Endothelial cell of umbilical vein (primary cell): ENCODE measurements around the gene KIAA1549. TPM values are rescaled to one million over a fixed set of nuclear protein-coding genes. Genes with fewer than 3 reads are reported as not detected.

Experiments used
- BruUV-seq: library from RNA; stranded (reverse); fragments of 400-500 nt; replicated peaks from 2 replicates; lab custom pipeline; 2021; lab: Mats Ljungman, UMichigan
- CTCF ChIA-PET: fragments of 300-600, 350-600 bp; sonication (Branson Sonifier 250); formaldehyde crosslinking; loops from one replicate; lab custom pipeline; 2021; ENCODE audit warnings: antibody characterized with exemption, inconsistent platforms; lab: Charles Lee
- POLR2A ChIA-PET: fragments of 300-600, 350-600 bp; sonication (Branson Sonifier 250); formaldehyde crosslinking; loops from one replicate; lab custom pipeline; 2021; ENCODE audit warnings: antibody characterized with exemption, inconsistent platforms; lab: Charles Lee
- DNase-seq: peaks from one replicate; pipeline ENCODE4 v3.0.0-alpha.2; 2011; ENCODE audit warnings: low read depth, low spot score
- FAIRE-seq: peaks from 2 replicates; lab custom pipeline; 2011; peaks lifted over from hg19 to GRCh38; lab: Jason Lieb, UNC
- H2AFZ ChIP-seq: 2 replicates; pipeline ENCODE4 v1.6.0; 2012; ENCODE audit warnings: low read depth, low read length, control low read depth, inconsistent platforms
- H3K27ac ChIP-seq: 2 replicates; pipeline ENCODE4 v1.5.1; 2011; ENCODE audit warnings: low read depth, mild to moderate bottlenecking, control low read depth, low read length, moderate library complexity; ENCODE audit not compliant: insufficient read depth
- H3K27me3 ChIP-seq, 2 experiments: 2 replicates each; pipeline versions ENCODE4 v1.6.0 to v1.6.1; 2011; ENCODE audit warnings: low read length in 2 of 2, mixed read lengths in 1 of 2; ENCODE audit not compliant: control insufficient read depth in 2 of 2, insufficient read depth in 2 of 2
- H3K36me3 ChIP-seq, 2 experiments: 2 replicates in 1 of 2; 3 replicates in 1 of 2; pipeline ENCODE4 v1.5.1; 2011; ENCODE audit warnings: low read length in 2 of 2, mild to moderate bottlenecking in 1 of 2, moderate library complexity in 1 of 2; ENCODE audit not compliant: control insufficient read depth in 2 of 2, insufficient read depth in 2 of 2; ENCODE audit errors: extremely low read depth in 1 of 2
- H3K4me1 ChIP-seq: 3 replicates; pipeline ENCODE4 v1.5.1; 2011; ENCODE audit warnings: mild to moderate bottlenecking, low read length; ENCODE audit not compliant: control insufficient read depth, insufficient read depth; ENCODE audit errors: extremely low read depth
- H3K4me2 ChIP-seq: 2 replicates; pipeline ENCODE4 v1.6.1; 2011; ENCODE audit warnings: low read length, control low read depth, mixed read lengths; ENCODE audit not compliant: insufficient read depth
- H3K4me3 ChIP-seq, 3 experiments: fragments of 200-600 bp in 1 of 3; sonication (generic), shearing (Covaris generic) in 1 of 3; replicated peaks in 1 of 3; 2 replicates each; pipeline ENCODE4 v1.5.1; 2011 to 2016; ENCODE audit warnings: control low read depth in 3 of 3, low read length in 3 of 3, mild to moderate bottlenecking in 2 of 3, inconsistent platforms in 1 of 3, low read depth in 1 of 3, moderate library complexity in 1 of 3; ENCODE audit not compliant: insufficient read depth in 1 of 3
- H3K79me2 ChIP-seq: 2 replicates; pipeline ENCODE4 v1.6.0; 2012; ENCODE audit warnings: low read length, inconsistent platforms; ENCODE audit not compliant: control insufficient read depth, insufficient read depth
- H3K9ac ChIP-seq: replicated peaks from 2 replicates; pipeline ENCODE3; 2011; ENCODE audit warnings: low read length, control low read depth; ENCODE audit not compliant: insufficient read depth; ENCODE audit errors: extremely low read depth
- H3K9me1 ChIP-seq: replicated peaks from 3 replicates; pipeline ENCODE4 v1.6.0; 2011; ENCODE audit warnings: mild to moderate bottlenecking, low read length; ENCODE audit not compliant: control insufficient read depth, insufficient read depth; ENCODE audit errors: extremely low read depth
- H3K9me3 ChIP-seq: replicated peaks from 2 replicates; pipeline ENCODE4 v1.5.1; 2012; ENCODE audit warnings: low read length, inconsistent platforms; ENCODE audit not compliant: control insufficient read depth, insufficient read depth
- H4K20me1 ChIP-seq: replicated peaks from 2 replicates; pipeline ENCODE3; 2011; ENCODE audit warnings: mild to moderate bottlenecking, low read length; ENCODE audit not compliant: control insufficient read depth, insufficient read depth; ENCODE audit errors: extremely low read depth
- CTCF ChIP-seq, 2 donors: IDR thresholded peaks; 1 replicate in 1 of 2; 2 replicates in 1 of 2; pipeline ENCODE4 v1.5.1; 2011; ENCODE audit warnings: low read length in 2 of 2, mild to moderate bottlenecking in 2 of 2, moderate library complexity in 2 of 2, control low read depth in 1 of 2, inconsistent platforms in 1 of 2, low read depth in 1 of 2; ENCODE audit not compliant: insufficient read depth in 1 of 2; ENCODE audit errors: extremely low read depth in 1 of 2
- EZH2 ChIP-seq: IDR thresholded peaks from 2 replicates; pipeline ENCODE4 v1.6.1; 2012; ENCODE audit warnings: borderline replicate concordance, low read depth, mild to moderate bottlenecking, moderate library complexity, low read length, inconsistent platforms; ENCODE audit not compliant: severe bottlenecking
- FOS ChIP-seq: IDR thresholded peaks from 2 replicates; pipeline ENCODE4 v1.6.1; 2011; ENCODE audit warnings: mild to moderate bottlenecking, low read length, moderate library complexity, borderline replicate concordance; ENCODE audit not compliant: insufficient read depth
- GATA2 ChIP-seq: IDR thresholded peaks from 2 replicates; pipeline ENCODE4 v1.7.0; 2011; ENCODE audit warnings: low read depth, mild to moderate bottlenecking, moderate library complexity, mixed read lengths, low read length; ENCODE audit not compliant: insufficient read length, insufficient read depth
- JUN ChIP-seq: IDR thresholded peaks from 2 replicates; pipeline ENCODE4 v1.6.1; 2011; ENCODE audit warnings: borderline replicate concordance, low read depth; ENCODE audit not compliant: insufficient read length, insufficient read depth
- MAX ChIP-seq: IDR thresholded peaks from 2 replicates; pipeline ENCODE4 v1.6.1; 2011; ENCODE audit not compliant: insufficient read depth, insufficient read length
- MYC ChIP-seq: IDR thresholded peaks from one replicate; pipeline ENCODE4 v1.6.1; 2011; ENCODE audit warnings: mild to moderate bottlenecking, low read depth, low read length
- POLR2A ChIP-seq: IDR thresholded peaks from 2 replicates; pipeline ENCODE4 v1.6.1; 2012; ENCODE audit warnings: low read depth, mild to moderate bottlenecking, control low read depth, low read length
- POLR2AphosphoS5 ChIP-seq: IDR thresholded peaks from 2 replicates; pipeline ENCODE4 v1.6.1; 2012; ENCODE audit warnings: low read depth, mild to moderate bottlenecking, control low read depth, low read length, moderate library complexity; ENCODE audit not compliant: insufficient read depth
- dilution Hi-C: fragments of 300-500 bp; cut with MboI; formaldehyde crosslinking; loops from one replicate; pipeline ENCODE4 v1.15.0; 2019; ENCODE audit warnings: low sequenced_read_pairs; ENCODE audit not compliant: extremely low pct_ligation_motif_present
- intact Hi-C: fragments of 100-400 bp; cut with micrococcal nuclease; formaldehyde crosslinking; loops from one replicate; pipeline ENCODE4 v1.10.0; 2022
- polyA plus RNA-seq, 4 experiments: library from polyadenylated mRNA; depleted of rRNA in 3 of 4; stranded (reverse) in 3 of 4; unstranded in 1 of 4; fragments of >200 nt; gene quantifications; 2 replicates each; pipeline versions ENCODE4 v1.2.1 to v1.2.3, GENCODE V29; 2011 to 2012; ENCODE audit warnings: missing spikeins in 1 of 4
- total RNA-seq: library from RNA; stranded (reverse); gene quantifications from 2 replicates; pipeline ENCODE4 v1.2.3, GENCODE V29; 2021

The KIAA1549 gene
- total and polyA plus RNA-seq, 2 donors (not counting 3 experiments of a cell fraction or from before 2014, with no cell fraction given): 4.6 to 10.9 TPM

- Histone ChIP-seq H3K27me3 (no peaks in the 10 kb centered on the region), H4K20me1 (no peaks in the 10 kb centered on the region), H3K9ac (no peak overlapping the region), H3K27ac (no peak overlapping the region), H2AFZ (no peak overlapping the region), H3K4me1 (peaks cover 36% of the 10 kb centered on the region), H3K79me2 (peaks cover 2% of the 10 kb centered on the region), H3K36me3 (no peaks in the 10 kb centered on the region), H3K4me3 (no peak overlapping the region), H3K9me3 (no peaks in the 10 kb centered on the region), H3K4me2 (no peak overlapping the region), H3K9me1 (no peaks in the 10 kb centered on the region)
- CTCF ChIA-PET: interaction anchor here (1.0 kb wide), 1 partner anchor 46 kb away, joined by 3 read pairs; no protein-coding TSS in a partner anchor
- no peak for DNase-seq
- FAIRE-seq: no peak
- no peak for TF ChIP-seq FOS
- no peak for TF ChIP-seq MAX
- TF ChIP-seq JUN: no peak
- TF ChIP-seq EZH2: no peak
- TF ChIP-seq POLR2AphosphoS5: no peak
- dilution Hi-C loops (no loop called here), intact Hi-C loops (no loop called here)
- no TSS peak for BruUV-seq
- POLR2A ChIA-PET: no interaction called here
Measured at GRCh38 chr7:138932870-138933269, 48.3 kb downstream of the KIAA1549 start.

GRCh38 chr7:138932427-138932826, 48.8 kb downstream of the KIAA1549 start:
- Histone ChIP-seq H3K27ac (no peak overlapping the region), H3K9ac (no peak overlapping the region), H3K4me1 (peaks cover 31% of the 10 kb centered on the region), H4K20me1 (no peaks in the 10 kb centered on the region), H2AFZ (no peak overlapping the region), H3K4me2 (no peak overlapping the region), H3K36me3 (no peaks in the 10 kb centered on the region), H3K9me1 (no peaks in the 10 kb centered on the region), H3K9me3 (no peaks in the 10 kb centered on the region), H3K79me2 (peaks cover 2% of the 10 kb centered on the region), H3K27me3 (no peaks in the 10 kb centered on the region), H3K4me3 (no peak overlapping the region)
- no TSS peak for BruUV-seq
- intact Hi-C loops: no loop called here
- TF ChIP-seq GATA2 (no peak), EZH2 (no peak), POLR2A (no peak), CTCF (IDR thresholded peaks at IDR 0.05; ENCODE audit: extremely low read depth in 1 of 2, insufficient read depth in 1 of 2, low read depth in 1 of 2, low read length in 2 of 2) (no peak), FOS (no peak), JUN (no peak), MYC (no peak), POLR2AphosphoS5 (no peak), MAX (no peak)
- dilution Hi-C loops: no loop called here
- ChIA-PET CTCF (interaction anchor here (1.0 kb wide), 1 partner anchor 46 kb away, joined by 3 read pairs; no protein-coding TSS in a partner anchor), POLR2A (no interaction called here)
- FAIRE-seq (no peak), DNase-seq (no peak)
